Choroid plexus epithelial cell (primary cell): ENCODE data around the gene FAM90A1.
"Not testable (repeated sequence)": the region's sequence is repeated elsewhere in the genome, so short reads cannot be mapped to it uniquely, and the experiment has no call there.

Experiments
- DNase-seq: peaks from one replicate; pipeline ENCODE4 v3.0.0-alpha.2; 2010; ENCODE audit warnings: low read depth
- H3K4me3 ChIP-seq: 2 replicates; pipeline ENCODE4 v1.5.1; 2011; ENCODE audit warnings: low read depth, mild to moderate bottlenecking, control low read depth, low read length, moderate library complexity

The FAM90A1 gene, protein sequence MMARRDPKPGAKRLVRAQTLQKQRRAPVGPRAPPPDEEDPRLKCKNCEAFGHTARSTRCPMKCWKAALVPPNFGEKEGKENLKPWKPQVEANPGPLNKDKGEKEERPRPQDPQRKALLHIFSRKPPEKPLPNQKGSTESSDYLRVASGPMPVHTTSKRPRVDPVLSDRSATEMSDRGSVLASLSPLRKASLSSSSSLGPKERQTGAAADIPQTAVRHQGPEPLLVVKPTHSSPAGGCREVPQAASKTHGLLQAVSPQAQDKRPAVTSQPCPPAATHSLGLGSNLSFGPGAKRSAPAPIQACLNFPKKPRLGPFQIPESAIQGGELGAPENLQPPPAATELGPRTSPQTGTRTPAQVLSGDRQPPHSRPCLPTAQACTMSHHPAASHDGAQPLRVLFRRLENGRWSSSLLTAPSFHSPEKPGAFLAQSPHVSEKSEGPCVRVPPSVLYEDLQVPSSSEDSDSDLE

DNA sequence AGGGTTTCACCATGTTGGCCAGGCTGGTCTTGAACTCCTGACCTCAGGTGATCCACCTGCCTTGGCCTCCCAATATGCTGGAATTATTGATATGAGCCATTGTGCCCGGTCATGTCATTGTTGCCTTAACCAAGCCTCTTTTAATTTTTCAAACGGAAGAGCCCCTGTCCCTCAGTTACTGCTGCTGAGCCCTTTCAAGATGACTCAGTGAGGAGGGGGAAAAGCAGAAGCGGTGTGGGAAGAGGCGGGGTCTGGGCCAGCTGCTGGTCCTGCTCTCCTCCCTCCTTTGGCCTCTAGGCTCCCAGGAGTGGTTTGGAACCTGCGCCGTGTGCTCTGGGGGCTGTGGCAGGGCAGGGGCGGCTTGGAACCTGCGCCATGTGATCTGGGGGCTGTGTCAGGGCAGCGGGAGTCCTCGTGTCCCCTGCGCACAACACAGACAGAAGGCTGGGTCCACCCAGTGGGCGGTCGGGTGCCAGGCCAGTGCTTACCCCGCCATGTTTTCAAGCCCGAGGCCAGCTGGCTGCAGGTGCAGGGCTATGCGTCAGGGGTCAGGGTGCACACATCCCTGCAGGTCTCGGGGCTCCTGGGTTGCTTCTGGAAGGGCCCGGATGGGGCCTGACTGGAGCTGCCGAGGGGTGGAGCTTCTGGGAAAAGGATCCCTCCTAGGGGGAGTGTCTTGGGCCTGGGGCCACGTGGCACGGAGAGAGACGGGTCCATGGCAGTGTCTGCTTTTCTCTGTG lies at the start of gene FAM90A1:
Gene FAM90A1 (minus strand): TSS at position 627 of the 740 bp plus-strand sequence. CDS start 2,786 bp downstream, outside the sequence.
- H3K4me3 ChIP-seq = peak within 1 kb of the TSS; percentile 29
- DNase-seq = not testable (repeated sequence)

DNA sequence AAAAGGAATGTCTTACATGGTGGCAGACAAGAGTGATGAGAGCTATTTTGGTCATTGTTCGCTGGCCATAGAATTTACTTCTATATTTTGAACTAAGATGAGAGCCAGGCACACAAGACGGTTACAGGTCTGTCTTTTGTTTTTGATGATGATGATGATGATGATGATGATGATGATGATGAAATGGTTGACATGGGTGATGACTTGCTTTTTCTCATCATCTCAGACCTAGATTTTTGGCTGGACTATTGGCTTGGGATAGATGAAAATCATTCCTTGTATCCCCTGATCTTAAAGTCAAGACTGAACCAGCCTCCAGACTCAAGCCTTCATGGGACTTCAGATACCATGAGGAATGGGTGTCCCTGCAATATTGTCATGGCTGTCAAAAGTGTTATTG lies 49.0 kb upstream of the FAM90A1 start:
- not testable (repeated sequence) for H3K4me3 ChIP-seq, DNase-seq

DNA sequence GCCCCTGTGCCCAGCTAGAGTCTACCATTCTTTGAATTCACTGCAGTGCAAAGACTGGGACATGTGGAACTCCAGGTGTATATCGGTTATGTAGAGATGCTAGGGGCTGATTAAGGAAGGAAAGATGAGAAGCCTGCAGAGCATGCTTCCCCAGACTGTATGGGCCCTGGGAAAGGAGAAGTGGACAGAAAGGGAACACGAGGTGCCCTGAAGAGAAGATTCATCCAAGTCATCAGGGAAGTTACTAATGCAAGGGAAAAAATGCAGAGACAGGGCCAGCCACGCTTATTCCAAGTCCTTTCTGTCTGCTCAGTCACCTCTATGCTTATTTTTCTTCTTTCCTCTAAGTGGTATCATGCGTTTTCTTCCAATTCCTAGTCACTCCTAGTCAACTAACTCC lies 39.3 kb upstream of the FAM90A1 start:
- H3K4me3 ChIP-seq, DNase-seq: not testable (repeated sequence)

DNA sequence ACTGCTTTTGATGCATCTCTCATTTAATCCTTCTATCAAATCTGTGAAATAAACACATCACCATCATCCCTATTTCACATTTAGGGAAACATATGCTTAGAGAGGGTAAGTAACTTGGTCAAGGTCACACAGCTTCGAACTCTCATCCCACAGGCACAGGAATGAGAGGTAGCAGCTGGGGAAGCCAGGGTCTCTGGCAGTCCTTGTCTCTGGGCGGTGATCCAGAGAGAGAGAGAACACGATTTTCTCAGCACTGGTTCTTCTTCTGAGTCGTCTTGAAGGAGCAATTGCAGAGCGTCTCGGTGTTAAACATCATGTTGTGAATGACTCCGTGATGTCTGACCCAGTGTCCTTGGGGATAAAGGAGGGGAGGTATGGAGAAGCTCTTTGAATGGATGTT lies 36.8 kb upstream of the FAM90A1 start:
- not testable (repeated sequence) for H3K4me3 ChIP-seq, DNase-seq

DNA sequence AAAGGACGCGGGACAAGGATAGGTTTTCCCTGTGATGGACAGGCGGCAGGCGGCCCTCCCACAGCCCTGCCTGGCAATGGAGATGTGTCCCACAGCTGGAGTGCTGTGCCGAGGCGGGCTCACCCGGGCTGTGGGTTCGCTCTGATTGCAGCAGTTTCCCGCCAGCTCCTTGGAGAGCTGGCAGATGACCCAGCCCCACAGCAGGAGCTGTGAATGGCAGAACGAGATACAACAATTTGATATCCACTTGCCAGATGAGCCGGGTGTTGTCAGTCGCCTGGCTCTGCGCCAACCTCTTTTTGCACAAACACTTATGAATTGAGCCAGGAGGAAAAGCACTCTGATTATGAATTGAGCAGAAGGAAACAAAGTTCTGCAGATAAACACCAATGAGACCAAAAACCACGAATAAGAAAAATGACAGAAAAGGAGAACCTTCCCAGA lies 33.7 kb upstream of the FAM90A1 start:
- not testable (repeated sequence) for DNase-seq, H3K4me3 ChIP-seq

DNA sequence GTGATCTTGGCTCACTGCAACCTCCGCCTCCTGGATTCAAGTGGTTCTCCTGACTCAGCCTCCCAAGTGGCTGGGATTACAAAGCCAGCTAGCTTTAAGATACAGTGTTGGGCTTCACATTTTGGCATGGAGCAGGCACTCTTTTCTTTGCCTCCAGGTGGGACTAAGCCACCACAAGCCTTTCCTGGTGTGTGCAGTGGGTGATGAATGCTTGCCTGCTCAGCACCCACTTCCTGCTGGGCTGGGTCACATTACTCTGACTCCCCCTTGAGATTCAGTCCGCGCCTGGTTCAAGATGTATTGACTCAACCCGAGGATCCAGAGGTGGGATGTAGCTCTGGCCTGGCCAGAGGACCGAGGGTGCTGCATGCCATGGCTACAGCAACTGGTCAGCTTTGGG lies 28.9 kb upstream of the FAM90A1 start:
- not testable (repeated sequence) for H3K4me3 ChIP-seq, DNase-seq

DNA sequence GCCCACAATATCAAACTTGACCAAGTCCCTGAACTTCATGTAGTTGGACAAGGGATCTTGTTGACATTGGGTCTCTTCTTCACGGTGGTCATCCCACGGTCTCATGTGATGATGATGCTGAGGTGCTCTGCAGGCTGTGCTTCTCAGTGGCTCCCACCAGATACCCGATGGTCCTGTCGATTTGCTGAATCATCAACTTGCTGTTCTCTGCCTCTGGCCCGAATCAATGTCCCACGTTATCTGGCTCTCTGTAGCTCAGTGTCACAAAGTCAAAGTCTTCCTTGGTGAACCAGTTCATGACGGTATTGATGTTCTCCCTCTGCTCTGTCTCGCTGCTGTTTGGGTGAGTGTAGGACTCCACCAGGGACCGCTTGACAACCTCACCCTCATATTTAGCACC lies 27.3 kb upstream of the FAM90A1 start:
- not testable (repeated sequence) for H3K4me3 ChIP-seq, DNase-seq

DNA sequence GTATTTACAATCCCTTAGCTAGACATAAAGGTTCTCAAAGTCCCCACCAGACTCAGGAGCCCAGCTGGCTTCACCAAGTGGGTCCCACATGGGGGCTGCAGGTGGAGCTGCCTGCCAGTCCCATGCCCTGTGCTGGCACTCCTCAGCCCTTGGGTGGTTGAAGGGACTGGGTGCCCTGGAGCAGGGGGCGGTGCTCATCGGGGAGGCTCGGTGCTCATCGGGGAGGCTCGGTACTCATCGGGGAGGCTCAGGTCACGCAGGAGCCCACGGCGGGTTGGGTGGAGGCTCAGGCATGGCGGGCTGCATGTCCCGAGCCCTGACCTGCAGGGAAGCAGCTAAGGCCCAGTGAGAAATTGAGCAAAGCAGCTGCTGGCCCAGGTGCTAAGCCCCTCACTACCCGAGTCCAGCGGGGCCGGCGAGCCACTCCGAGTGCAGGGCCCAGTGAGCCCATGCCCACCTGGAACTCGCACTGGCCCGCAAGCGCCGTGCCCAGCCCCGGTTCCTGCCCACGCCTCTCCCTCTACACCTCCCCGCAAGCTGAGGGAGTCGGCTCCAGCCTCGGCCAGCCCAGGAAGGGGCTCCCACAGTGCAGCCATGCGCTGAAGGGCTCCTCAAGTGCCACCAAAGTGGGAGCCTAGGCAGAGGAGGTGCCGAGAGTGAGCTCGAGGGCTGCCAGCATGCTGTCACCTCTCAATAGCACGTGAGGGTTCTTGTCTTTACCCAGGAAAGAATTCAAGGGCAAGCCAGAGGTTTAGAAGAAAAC lies 24.8 kb upstream of the FAM90A1 start:
- not testable (repeated sequence) for DNase-seq, H3K4me3 ChIP-seq

DNA sequence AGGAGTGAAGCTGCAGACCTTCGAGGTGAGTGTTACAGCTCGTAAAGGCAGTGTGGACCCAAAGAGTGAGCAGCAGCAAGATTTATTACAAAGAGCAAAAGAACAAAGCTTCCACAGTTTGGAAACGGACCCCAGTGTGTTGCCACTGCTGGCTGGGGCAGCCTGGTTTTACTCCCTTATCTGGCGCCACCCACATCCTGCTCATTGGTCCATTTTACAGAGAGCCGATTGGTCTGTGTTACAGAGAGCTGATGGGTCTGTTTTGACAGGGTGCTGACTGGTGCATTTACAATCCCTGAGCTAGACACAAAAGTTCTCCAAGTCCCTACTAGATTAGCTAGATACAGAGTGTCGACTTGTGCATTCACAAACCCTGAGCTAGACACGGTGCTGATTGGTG lies 24.2 kb upstream of the FAM90A1 start:
- not testable (repeated sequence) for DNase-seq, H3K4me3 ChIP-seq

DNA sequence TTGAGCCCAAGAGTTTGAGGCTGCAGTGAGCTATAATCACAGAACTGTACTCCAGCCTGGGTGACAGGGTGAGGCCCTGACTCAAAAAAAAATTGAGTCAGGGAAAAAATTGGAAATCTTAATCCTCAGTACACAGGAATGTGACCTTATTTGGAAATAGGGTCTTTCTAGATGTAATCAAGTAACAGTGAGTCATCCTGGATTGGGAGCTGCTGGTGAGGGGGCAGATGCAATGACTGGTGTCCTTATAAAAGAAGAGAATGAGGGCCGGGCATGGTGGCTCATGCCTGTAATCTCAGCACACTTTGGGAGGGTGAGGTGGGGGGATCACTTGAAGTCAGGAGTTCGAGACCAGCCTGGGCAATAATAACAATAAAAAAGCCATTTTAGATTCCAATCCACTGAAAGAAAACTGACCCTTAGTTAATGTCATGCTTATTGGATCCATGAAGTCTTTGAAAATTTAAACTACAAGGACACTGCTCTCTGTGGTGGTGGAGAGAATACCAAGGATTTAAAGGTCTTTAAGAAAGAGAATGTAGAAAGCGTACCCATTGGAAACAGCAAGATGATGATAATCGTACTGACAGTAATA lies 19.6 kb upstream of the FAM90A1 start:
- H3K4me3 ChIP-seq = not testable (repeated sequence)
- DNase-seq = peak; percentile 33

DNA sequence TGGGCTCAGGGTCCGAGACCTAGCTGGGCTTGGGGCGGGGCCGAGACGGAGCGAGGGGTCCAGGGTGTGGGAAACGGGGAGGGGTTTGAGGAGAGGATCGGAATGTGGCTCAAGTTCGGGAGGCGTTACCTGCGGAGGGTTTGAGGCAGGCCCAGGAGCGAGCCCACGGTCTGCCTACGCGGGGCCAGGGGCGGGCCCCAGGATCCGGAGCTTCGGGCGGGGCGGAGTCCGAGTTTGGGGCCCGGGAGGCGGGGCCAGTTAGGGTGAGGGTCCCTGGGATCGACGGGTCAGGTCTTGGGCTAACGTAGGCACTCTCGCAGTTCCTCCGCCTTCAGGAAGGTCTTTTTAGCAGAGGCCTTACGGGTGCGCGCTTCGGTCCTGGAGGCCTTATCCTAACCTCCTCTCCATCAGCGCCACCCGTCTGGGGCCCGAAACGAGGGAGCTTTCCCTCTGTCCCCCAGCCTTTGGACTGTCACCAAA lies 16.3 kb upstream of the FAM90A1 start:
- DNase-seq = not testable (repeated sequence)
- H3K4me3 ChIP-seq = peak overlapping the region; percentile 68

DNA sequence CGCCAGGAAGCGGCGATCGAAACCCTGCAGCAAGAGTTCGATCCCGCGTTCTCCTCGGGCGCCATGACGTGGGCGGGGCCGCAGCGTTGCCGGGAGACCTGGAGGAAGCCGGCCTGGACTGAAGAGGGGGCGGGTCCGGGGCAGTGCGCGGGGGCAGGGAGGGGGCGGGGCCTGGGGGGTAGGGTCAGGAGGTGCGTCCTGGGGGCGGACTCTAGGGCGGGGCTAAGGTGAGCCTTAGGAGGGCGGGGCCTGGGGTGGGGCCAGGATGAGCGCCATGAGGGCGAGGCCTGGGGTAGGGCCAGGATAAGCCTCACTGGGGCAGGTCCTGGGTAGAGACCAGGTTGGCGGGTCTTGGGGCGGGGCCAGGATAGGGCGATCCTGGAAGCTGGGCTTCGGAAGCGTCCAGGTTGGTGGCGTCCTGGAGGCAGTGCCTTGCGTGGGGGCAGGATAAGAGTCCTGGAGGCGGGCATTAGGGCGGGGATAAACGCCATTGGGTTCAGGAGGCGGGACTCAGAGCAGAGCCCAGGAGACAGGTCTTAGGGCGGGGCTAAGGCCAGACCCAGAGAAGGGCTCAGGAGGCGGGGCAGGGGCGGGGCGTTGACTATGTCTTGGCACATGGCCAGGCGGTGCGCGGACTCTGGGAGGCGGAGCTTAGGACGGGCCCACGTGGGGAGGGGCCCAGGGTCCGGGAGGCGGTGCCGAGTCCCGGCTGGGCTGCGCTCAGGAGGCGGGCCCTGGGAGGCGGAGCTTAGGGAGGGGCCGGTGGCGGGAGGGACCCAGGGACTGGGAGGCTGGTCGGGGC lies 15.7 kb upstream of the FAM90A1 start:
- H3K4me3 ChIP-seq = peak overlapping the region; percentile 75
- peak; percentile 98 for DNase-seq

DNA sequence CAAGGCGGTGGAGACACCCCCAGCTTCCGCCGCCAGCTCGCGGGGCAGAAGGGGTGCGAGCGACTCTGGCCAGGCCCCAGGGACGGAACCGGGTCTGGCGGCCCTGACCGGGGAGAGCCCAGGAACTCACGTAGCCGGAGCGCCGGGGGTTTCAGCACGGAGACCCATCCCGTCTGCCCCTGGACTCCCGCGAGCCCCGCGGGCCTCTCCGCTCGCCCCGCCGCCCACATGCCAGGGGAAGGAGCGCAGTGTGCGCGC lies 15.1 kb upstream of the FAM90A1 start:
- DNase-seq = not testable (repeated sequence)
- peak overlapping the region; percentile 75 for H3K4me3 ChIP-seq

DNA sequence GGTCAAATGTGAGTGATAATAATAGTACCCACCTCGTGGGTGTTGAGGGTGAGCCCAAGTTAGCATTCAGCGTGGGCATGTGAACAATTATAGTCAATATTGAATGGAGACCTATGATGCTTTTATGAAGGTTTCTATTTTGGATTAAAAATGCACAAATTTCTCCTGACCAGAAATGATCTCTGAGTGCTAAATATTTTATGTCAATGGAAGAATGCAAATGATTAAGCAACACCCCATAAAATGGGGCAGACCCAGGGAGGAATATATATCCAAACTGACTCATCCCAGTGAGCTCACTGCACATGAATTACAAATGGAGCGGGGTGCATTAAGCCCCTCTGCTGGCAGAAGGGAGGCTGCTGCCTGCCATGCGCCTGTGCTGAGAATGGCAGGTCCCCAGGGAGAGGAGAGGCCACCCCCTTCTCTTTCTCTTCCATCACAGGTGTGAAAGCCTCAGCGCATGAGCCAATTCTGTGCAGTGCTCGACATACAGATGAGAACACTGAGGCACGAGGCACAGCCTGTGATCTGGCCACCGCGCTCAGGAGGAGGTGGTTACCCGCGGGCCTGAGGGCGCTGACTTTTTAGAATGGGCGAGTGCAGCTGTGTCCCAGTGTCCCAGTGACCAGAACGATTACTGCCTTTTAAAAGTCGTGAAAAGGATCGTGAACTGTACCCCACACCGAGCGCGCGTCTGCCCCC lies 14.7 kb upstream of the FAM90A1 start:
- H3K4me3 ChIP-seq = peak overlapping the region; percentile 75
- DNase-seq = peak; percentile 39

DNA sequence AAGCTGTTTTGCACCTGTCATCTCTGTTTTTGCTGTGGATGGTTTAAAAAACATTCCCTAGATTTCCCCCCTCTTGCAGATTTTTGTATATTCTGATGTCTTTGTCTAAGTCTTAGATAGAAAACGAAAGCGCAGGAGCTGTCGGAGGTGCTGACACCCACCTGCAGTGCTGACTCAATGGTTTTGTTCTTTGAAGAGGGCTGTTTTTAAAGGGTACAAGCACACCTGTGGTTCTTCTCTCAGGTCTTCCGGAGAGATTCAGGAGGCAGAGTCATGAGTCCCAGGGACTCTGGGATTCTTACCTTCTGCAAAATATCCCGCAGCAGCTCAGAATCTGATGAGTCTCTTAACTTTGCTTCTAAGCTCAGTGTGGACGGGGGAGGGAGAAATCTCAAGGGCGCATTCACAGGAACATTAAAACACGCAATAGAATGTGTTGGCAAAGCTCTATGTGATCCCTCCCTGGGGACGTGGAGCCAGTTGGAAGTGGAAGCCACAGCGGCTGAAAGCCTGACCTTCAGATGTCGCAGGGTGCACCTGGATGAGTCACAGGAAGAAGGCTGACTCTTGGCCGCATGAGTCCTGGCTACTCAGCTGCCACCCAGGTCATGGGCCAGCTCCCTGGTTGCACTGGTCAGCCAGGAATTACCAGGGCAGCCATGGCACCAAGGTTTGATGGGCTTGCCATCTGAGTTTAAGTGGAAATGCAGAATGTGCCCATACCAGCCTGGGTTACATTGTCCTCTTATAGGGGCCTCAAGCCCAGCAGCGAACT lies 13.1 kb upstream of the FAM90A1 start:
- not testable (repeated sequence) for DNase-seq, H3K4me3 ChIP-seq

DNA sequence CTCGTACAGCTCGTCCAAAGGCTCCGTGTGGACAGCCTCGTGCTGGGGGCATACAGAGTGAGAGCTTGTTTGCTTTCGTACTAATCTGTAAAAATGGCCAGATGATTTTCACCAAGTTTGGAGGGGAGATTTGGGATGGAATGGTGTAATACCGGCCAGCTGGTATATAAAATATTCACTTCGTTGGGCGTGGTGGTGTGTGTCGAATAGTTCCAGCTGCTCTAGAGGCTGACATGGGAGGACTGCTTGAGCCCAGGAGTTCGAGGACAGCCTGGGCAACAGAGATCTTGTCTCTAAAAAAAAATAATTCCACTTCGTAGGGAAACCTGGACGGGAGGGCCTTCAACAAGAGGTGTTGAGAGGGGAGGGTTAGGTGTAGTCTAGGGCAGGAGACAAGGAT lies 9.6 kb upstream of the FAM90A1 start:
- not testable (repeated sequence) for DNase-seq, H3K4me3 ChIP-seq
